Fibroblast of villous mesenchyme (primary cell): ENCODE measurements around the gene ELOB. TPM values are rescaled to one million over a fixed set of nuclear protein-coding genes. Genes with fewer than 3 reads are reported as not detected.

ENCODE experiments used
- DNase-seq: peaks from one replicate; pipeline ENCODE4 v3.0.0-alpha.2; 2010; ENCODE audit warnings: low read depth
- H3K4me3 ChIP-seq: 2 replicates; pipeline ENCODE4 v1.5.1; 2011; ENCODE audit warnings: low read depth, mild to moderate bottlenecking, low read length
- CTCF ChIP-seq: IDR thresholded peaks from 2 replicates; pipeline ENCODE4 v1.5.1; 2012; ENCODE audit warnings: low read depth, mild to moderate bottlenecking, low read length; ENCODE audit not compliant: insufficient read depth
- total RNA-seq: library from RNA; depleted of rRNA; stranded (reverse); fragments of >200 nt; gene quantifications from 2 replicates; pipeline ENCODE4 v1.2.3, GENCODE V29; 2012

ELOB gene
- total RNA-seq, 1 donor = 203 TPM

GRCh38 chr16:2745961-2746360 is 31.1 kb downstream of the ELOB start:
- no peak for TF ChIP-seq CTCF
- DNase-seq = no peak
- H3K4me3 ChIP-seq = no peak overlapping the region

- no peak for DNase-seq
- H3K4me3 ChIP-seq = no peak overlapping the region
- TF ChIP-seq CTCF = no peak
Observed at GRCh38 chr16:2745116-2745890, 31.8 kb downstream of the ELOB start.

- TF ChIP-seq CTCF = no peak
- DNase-seq = no peak
- no peak overlapping the region for H3K4me3 ChIP-seq
Observed at GRCh38 chr16:2744711-2745110, 32.4 kb downstream of the ELOB start.

GRCh38 chr16:2743007-2743810 is 33.9 kb downstream of the ELOB start:
- H3K4me3 ChIP-seq = no peak overlapping the region
- no peak for DNase-seq
- no peak for TF ChIP-seq CTCF

- no peak for TF ChIP-seq CTCF
- H3K4me3 ChIP-seq = no peak overlapping the region
- no peak for DNase-seq
Observed at GRCh38 chr16:2742323-2743006, 34.6 kb downstream of the ELOB start.

GRCh38 chr16:2741168-2741567 is 35.9 kb downstream of the ELOB start:
- no peak for TF ChIP-seq CTCF
- no peak for DNase-seq
- H3K4me3 ChIP-seq = no peak overlapping the region
